Lower leg skin (tissue), 4 donors: ENCODE results near the gene RSPH1. TPM values are rescaled to one million over a fixed set of nuclear protein-coding genes. Genes with fewer than 3 reads are reported as not detected.

Experiments
- DNase-seq, 2 donors: peaks; one replicate each; pipeline ENCODE4 v3.0.0-alpha.2; 2019; ENCODE audit warnings: low spot score in 2 of 2
- H3K4me3 ChIP-seq: fragments of 200-600 bp; sonication (generic); 2 replicates; pipeline ENCODE4 v1.5.1; 2017; ENCODE audit warnings: mild to moderate bottlenecking, low read depth; ENCODE audit not compliant: poor library complexity, severe bottlenecking
- POLR2A ChIP-seq, 2 donors: fragments of 450-650 bp; IDR thresholded peaks; one replicate each; pipeline ENCODE4 v1.6.1; 2016 to 2017; ENCODE audit warnings: antibody characterized with exemption in 2 of 2, mild to moderate bottlenecking in 1 of 2, moderate library complexity in 1 of 2
- WGBS, 2 donors: methylation state at CpG; one replicate each; pipeline ENCODE4 v1.1.5; 2018; 5-methylcytosine and 5-hydroxymethylcytosine counted together
- intact Hi-C: fragments of 100-400 bp; cut with DNase I; formaldehyde crosslinking; loops from one replicate; pipeline ENCODE4 v1.15.0; 2023; ENCODE audit warnings: low total_unique reads
- total RNA-seq, 4 donors: library from RNA; depleted of rRNA; stranded (reverse); fragments of >200 nt; gene quantifications; one replicate each; pipeline ENCODE4 v1.1.0, GENCODE V29; 2016
- TF ChIP-seq, protein P1 (sequence below), 3 donors: fragments of 450-650 bp; IDR thresholded peaks; one replicate each; pipeline ENCODE4 v1.5.1; 2016; ENCODE audit warnings: antibody characterized with exemption in 3 of 3, mild to moderate bottlenecking in 3 of 3, moderate library complexity in 2 of 3

The RSPH1 gene
- total RNA-seq, 4 donors from 2014 or later, result 0.34 to 3.7 (median 2.1) TPM

DNA sequence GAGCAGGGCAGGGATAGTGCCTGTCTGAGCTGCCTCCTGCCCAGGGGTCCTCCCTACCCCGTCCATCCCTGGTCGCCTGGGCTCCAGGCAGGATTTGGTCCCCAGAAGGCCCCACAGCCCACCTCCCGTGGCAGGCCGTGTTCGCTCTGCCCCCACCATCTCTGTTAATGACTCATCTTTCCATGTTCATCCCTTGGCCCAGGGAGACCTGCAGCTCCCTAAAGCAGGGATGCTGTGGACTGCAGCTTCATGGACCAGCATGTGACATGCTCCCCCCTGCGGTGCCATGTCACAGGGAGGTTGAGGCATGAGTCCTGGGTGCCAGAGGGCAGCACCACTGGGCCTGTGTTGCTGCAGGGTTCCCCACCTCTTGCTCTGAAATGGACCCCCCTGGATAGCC lies 65.5 kb downstream of the RSPH1 start:
- no peak for DNase-seq
- TF ChIP-seq, protein P1, sequence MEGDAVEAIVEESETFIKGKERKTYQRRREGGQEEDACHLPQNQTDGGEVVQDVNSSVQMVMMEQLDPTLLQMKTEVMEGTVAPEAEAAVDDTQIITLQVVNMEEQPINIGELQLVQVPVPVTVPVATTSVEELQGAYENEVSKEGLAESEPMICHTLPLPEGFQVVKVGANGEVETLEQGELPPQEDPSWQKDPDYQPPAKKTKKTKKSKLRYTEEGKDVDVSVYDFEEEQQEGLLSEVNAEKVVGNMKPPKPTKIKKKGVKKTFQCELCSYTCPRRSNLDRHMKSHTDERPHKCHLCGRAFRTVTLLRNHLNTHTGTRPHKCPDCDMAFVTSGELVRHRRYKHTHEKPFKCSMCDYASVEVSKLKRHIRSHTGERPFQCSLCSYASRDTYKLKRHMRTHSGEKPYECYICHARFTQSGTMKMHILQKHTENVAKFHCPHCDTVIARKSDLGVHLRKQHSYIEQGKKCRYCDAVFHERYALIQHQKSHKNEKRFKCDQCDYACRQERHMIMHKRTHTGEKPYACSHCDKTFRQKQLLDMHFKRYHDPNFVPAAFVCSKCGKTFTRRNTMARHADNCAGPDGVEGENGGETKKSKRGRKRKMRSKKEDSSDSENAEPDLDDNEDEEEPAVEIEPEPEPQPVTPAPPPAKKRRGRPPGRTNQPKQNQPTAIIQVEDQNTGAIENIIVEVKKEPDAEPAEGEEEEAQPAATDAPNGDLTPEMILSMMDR (IDR thresholded peaks at IDR 0.05), result no peak
- no peak for TF ChIP-seq POLR2A (IDR thresholded peaks at IDR 0.05)
- no peak overlapping the region for H3K4me3 ChIP-seq
- WGBS, 2 donors, result 75 to 77% methylated on average over 6 of the region's 6 CpGs
- intact Hi-C loops, result no loop called here

DNA sequence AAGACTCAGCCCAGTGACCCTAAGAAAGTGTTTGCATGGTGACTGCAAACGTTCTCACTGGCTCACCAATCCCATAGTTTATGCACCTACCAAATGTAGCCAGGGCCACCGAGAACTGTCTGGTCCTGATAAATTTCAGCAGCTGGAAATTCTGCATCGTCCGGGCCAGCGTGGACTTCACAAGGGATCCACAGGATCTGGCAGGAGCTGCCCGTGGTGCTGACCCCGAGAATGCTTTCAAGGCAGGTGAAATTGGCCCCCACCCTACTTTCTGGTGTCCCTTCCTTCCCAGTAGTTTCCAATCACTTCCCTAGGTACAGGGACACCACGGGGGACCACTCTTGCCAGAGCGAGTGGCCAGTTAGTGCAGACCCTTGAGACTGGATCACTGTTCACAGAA lies 66.2 kb downstream of the RSPH1 start:
- intact Hi-C loops, result no loop called here
- no peak overlapping the region for H3K4me3 ChIP-seq
- DNase-seq, result no peak
- TF ChIP-seq, protein P1 (IDR thresholded peaks at IDR 0.05), result no peak
- no peak for TF ChIP-seq POLR2A (IDR thresholded peaks at IDR 0.05)
- 31 to 41% methylated on average over 9 of the region's 9 CpGs for WGBS, 2 donors

DNA sequence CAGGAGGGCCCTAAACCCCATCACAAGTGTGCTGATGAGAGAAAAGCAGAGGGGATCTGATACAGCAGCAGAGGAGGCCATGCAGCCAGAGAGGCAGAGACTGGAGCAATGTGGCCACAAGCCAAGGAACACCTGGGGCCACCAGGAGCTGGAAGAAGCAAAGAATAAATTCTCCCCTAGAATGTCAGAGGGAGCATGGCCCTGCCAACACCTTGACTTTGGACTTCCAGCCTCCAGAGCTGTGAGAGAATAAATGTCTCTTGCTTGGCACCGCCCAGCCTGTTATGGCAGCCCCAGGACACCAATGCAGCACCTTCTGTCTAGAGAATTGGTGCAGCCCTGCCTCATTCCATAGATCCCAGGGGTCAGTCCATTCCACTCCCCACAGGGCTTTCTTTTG lies 67.0 kb downstream of the RSPH1 start:
- intact Hi-C loops, result no loop called here
- no peak overlapping the region for H3K4me3 ChIP-seq
- TF ChIP-seq POLR2A (IDR thresholded peaks at IDR 0.05), result no peak
- TF ChIP-seq, protein P1 (IDR thresholded peaks at IDR 0.05), result no peak
- 89 to 92% methylated on average over 1 of the region's 1 CpG for WGBS, 2 donors
- no peak for DNase-seq

- DNase-seq, result no peak
- no peak overlapping the region for H3K4me3 ChIP-seq
- WGBS, 2 donors, result 80 to 82% methylated on average over 10 of the region's 10 CpGs
- intact Hi-C loops, result no loop called here
- TF ChIP-seq, protein P1 (IDR thresholded peaks at IDR 0.05), result no peak
- no peak for TF ChIP-seq POLR2A (IDR thresholded peaks at IDR 0.05)
Observed at GRCh38 chr21:42427809-42428419, 68.1 kb downstream of the RSPH1 start.

DNA sequence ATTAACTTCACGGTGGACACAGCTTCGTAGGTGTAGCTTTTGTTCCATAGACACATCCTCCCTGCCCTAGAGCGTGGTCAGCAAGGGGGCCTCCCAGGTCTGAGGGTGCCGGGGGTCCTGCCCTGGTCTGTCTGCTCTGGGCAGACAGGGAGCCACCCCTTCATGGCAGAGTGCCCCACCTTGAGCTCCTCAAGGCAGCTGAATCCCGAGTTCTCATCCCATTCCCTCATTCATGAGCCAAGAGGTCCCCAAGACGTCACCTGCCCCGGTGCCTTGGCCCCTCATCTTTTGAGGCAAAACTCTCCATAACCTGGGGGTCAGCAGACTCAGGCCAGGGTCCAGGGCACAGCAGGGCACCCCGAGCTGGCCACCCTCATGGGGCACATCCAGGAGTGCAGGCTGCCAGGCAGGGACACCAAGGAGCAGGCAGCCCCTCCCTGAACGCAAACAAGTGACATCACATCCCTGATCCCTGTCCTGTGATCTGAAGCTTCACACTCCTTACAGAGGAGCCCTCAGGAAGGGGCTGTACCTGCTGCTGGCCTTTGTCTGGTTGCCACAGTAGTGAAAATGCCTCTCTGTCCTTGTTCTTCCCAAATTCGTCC lies 69.0 kb downstream of the RSPH1 start:
- intact Hi-C loops, result no loop called here
- 77 to 85% methylated on average over 10 of the region's 10 CpGs for WGBS, 2 donors
- no peak overlapping the region for H3K4me3 ChIP-seq
- TF ChIP-seq, protein P1 (IDR thresholded peaks at IDR 0.05), result no peak
- no peak for TF ChIP-seq POLR2A (IDR thresholded peaks at IDR 0.05)
- peak in 1 of 2 donors; percentile 81 for DNase-seq

GRCh38 chr21:42426424-42426823 lies 69.6 kb downstream of the RSPH1 start:
- 69 to 79% methylated on average over 7 of the region's 7 CpGs for WGBS, 2 donors
- no peak for DNase-seq
- intact Hi-C loops, result no loop called here
- TF ChIP-seq, protein P1 (IDR thresholded peaks at IDR 0.05), result no peak
- no peak for TF ChIP-seq POLR2A (IDR thresholded peaks at IDR 0.05)
- H3K4me3 ChIP-seq, result no peak overlapping the region
